Ovary (tissue), 9 donors: Measurements from ENCODE around the gene DHRS9. TPM values are rescaled to one million over a fixed set of nuclear protein-coding genes. Genes with fewer than 3 reads are reported as not detected.

Experiments used
- DNase-seq, 5 donors: peaks; one replicate each; pipeline ENCODE4 v3.0.0-alpha.2; 2019 to 2020
- H3K27ac ChIP-seq, 2 donors: fragments of 200-600 bp; one replicate each; pipeline versions ENCODE4 v1.5.1 to v1.8.0; 2019 to 2022
- H3K27me3 ChIP-seq: fragments of 200-600 bp; one replicate; pipeline ENCODE4 v1.8.0; 2022
- H3K36me3 ChIP-seq: fragments of 200-600 bp; sonication (generic); one replicate; pipeline ENCODE4 v1.5.1; 2019
- H3K4me1 ChIP-seq: one replicate; pipeline ENCODE4 v1.8.1; 2013; ENCODE audit warnings: mild to moderate bottlenecking, moderate library complexity; ENCODE audit not compliant: insufficient read depth
- H3K4me3 ChIP-seq: fragments of 200-600 bp; sonication (generic); one replicate; pipeline ENCODE4 v1.5.1; 2017
- H3K9me3 ChIP-seq, 2 donors: fragments of 200-600 bp in 1 of 2; sonication (generic) in 1 of 2; one replicate each; pipeline versions ENCODE4 v1.5.1 to v1.8.1; 2013 to 2019; ENCODE audit warnings: mild to moderate bottlenecking in 1 of 2, moderate library complexity in 1 of 2
- CTCF ChIP-seq, 3 donors: fragments of 450-650 bp in 2 of 3; fragments of 200-600 bp in 1 of 3; IDR thresholded peaks; one replicate each; pipeline versions ENCODE4 v1.5.1 to v1.8.0; 2016 to 2022; ENCODE audit warnings: antibody characterized with exemption in 3 of 3, mild to moderate bottlenecking in 1 of 3
- EP300 ChIP-seq: sonication (generic); formaldehyde crosslinking; IDR thresholded peaks from one replicate; pipeline ENCODE4 v1.6.1; 2017; ENCODE audit warnings: antibody characterized with exemption
- POLR2A ChIP-seq: fragments of 450-650 bp; IDR thresholded peaks from one replicate; pipeline ENCODE4 v1.6.1; 2017; ENCODE audit warnings: antibody characterized with exemption, mild to moderate bottlenecking, moderate library complexity
- WGBS, 3 donors: extraction: QIAGEN DNeasy Blood & Tissue Kit in 1 of 3; methylation state at CpG; one replicate each; pipeline versions ENCODE4 v1.1.5 to v1.1.7; 2013 to 2017; 5-methylcytosine and 5-hydroxymethylcytosine counted together
- intact Hi-C, 4 donors: fragments of 100-400 bp; cut with DNase I; formaldehyde crosslinking; loops; one replicate each; pipeline versions ENCODE4 v1.11.0 to v1.15.1; 2022 to 2023
- polyA plus RNA-seq, 2 donors: library from polyadenylated mRNA; stranded (reverse); fragments of 200-250 nt in 1 of 2; fragments of 350-450 nt in 1 of 2; fragmentation: Illumina TruSeq in 1 of 2; extraction: RNeasy Lipid Tissue Mini Kit (QIAGEN cat#74804) in 1 of 2; gene quantifications; one replicate each; pipeline ENCODE4 v1.2.3, GENCODE V29; 2013 to 2014
- total RNA-seq, 7 donors: library from RNA; depleted of rRNA in 2 of 7; stranded (reverse); fragments of >200 nt in 2 of 7; fragmentation: NEBNext Ultra II Directional in 3 of 7; extraction: Animal tissue kit (Norgen Biotek cat#: 25700) in 3 of 7; gene quantifications; one replicate each; pipeline versions ENCODE4 v1.1.0 to v1.2.4, GENCODE V29; 2016 to 2023
- donor health status: DM: no; HTN: no; CAD: no; lungs with moderate emphysema.
- donor health status: DM: no; HTN: no; CAD: no.
- donor health status: Bipolar disorder and iron deficiency.
- donor health status: DM: yes; HTN: yes; CAD: no.
- donor health status: DM: no; HTN: no; CAD: no.
- donor health status: DM: yes; HTN: yes; CAD: no.

The DHRS9 gene
- total and polyA plus RNA-seq, 9 donors, result 0.23 to 19.5 (median 0.37) TPM; not detected in 1

DNA sequence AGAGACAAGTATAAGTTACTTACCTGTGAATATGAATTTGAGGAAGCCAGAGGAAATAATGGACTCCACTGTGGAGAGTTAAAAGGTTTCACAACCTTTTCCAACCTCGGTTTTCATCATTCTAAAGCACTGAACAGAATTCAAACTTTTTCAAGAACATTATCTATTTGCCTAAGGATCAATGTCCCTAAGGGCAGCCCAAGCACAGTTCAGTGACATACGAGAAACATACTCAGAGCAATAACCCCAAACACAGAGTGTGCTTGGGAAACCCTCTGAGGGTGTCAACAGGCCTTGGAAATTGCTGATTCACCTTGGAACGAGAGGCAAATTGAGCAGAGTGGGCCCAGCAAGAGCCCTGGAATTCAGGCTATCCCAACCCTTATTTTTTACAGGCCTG, 38.2 kb upstream of the DHRS9 start, which contains the start of gene ABCB11:
Gene ABCB11, minus strand, starts transcription at position 123 of the 400 bp plus-strand sequence. CDS start 13,199 bp downstream, outside the sequence.
- 66 to 70% (median 68%) methylated on average over 3 of the region's 3 CpGs for WGBS, 3 donors
- Histone ChIP-seq H3K27ac (no peak within 1 kb of the TSS), H3K36me3 (no peaks in the 10 kb centered on the region), H3K27me3 (no peaks in the 10 kb centered on the region), H3K4me1 (no peaks in the 10 kb centered on the region), H3K9me3 (no peaks in the 10 kb centered on the region), H3K4me3 (no peak within 1 kb of the TSS)
- TF ChIP-seq CTCF (IDR thresholded peaks at IDR 0.05), result no peak
- no peak for TF ChIP-seq POLR2A
- no peak for TF ChIP-seq EP300
- DNase-seq, result no peak
- intact Hi-C loops, result no loop called here

DNA sequence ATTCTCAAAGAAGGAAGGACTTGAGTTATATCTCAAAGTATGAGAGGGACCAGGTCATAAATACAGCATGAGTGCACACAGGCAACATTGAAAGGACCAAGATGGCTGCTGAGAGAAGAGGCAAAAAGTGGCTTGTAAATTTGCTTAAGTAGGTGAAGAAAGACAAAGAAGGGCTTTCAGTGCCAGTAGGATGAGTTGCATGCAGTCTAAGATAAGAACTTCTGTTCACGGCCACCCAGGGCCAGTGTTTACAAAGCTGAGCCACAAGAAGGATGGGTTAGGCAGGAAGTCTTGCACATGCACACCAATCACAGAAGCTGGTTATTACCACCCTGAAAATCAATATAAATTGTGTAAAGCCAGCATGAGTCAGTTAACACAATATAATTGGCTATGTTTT, 35.1 kb upstream of the DHRS9 start:
- no peak for TF ChIP-seq EP300
- TF ChIP-seq POLR2A, result no peak
- TF ChIP-seq CTCF (IDR thresholded peaks at IDR 0.05), result no peak
- no peak for DNase-seq
- WGBS, 3 donors, result 31 to 58% (median 33%) methylated on average over 1 of the region's 1 CpG
- intact Hi-C loops, result no loop called here
- no peaks in the 10 kb centered on the region for H3K9me3 ChIP-seq
- H3K4me3 ChIP-seq, result no peak overlapping the region
- H3K4me1 ChIP-seq, result no peaks in the 10 kb centered on the region
- no peaks in the 10 kb centered on the region for H3K27me3 ChIP-seq
- no peak overlapping the region for H3K27ac ChIP-seq
- no peaks in the 10 kb centered on the region for H3K36me3 ChIP-seq

- Histone ChIP-seq H3K36me3 (no peaks in the 10 kb centered on the region), H3K9me3 (no peaks in the 10 kb centered on the region), H3K4me3 (no peak overlapping the region), H3K4me1 (no peaks in the 10 kb centered on the region), H3K27me3 (no peaks in the 10 kb centered on the region), H3K27ac (no peak overlapping the region)
- intact Hi-C loops, result no loop called here
- DNase-seq, result no peak
- TF ChIP-seq CTCF (IDR thresholded peaks at IDR 0.05) (no peak), EP300 (no peak), POLR2A (no peak)
Measured at GRCh38 chr2:169034984-169035544, 34.3 kb upstream of the DHRS9 start.

GRCh38 chr2:169035887-169036286, 33.5 kb upstream of the DHRS9 start:
- H3K4me3 ChIP-seq, result no peak overlapping the region
- 71 to 86% (median 84%) methylated on average over 1 of the region's 1 CpG for WGBS, 3 donors
- intact Hi-C loops, result no loop called here
- H3K27ac ChIP-seq, result no peak overlapping the region
- no peaks in the 10 kb centered on the region for H3K9me3 ChIP-seq
- no peak for DNase-seq
- H3K27me3 ChIP-seq, result no peaks in the 10 kb centered on the region
- no peaks in the 10 kb centered on the region for H3K4me1 ChIP-seq
- TF ChIP-seq POLR2A (no peak), CTCF (IDR thresholded peaks at IDR 0.05) (no peak), EP300 (no peak)
- H3K36me3 ChIP-seq, result no peaks in the 10 kb centered on the region
